Measurements from ENCODE around the gene COL28A1.

The COL28A1 gene

GRCh38 chr7:7570584-7570983, 34.9 kb upstream of the COL28A1 start:
- 0 out of 2 replicates have a peak, but pooled peaks cover 2% of the 10 kb centered on the region for H3K4me1 ChIP-seq (ENCODE audit: control insufficient read depth, insufficient read depth, low read length)
- no peaks in the 10 kb centered on the region for H3K9me3 ChIP-seq (ENCODE audit: control insufficient read depth, insufficient read depth, low read depth, low read length)
- no peak overlapping the region for H3K4me3 ChIP-seq (ENCODE audit: low read depth, low read length)
- TF ChIP-seq ZNF416 (tag by site-specific recombination; IDR thresholded peaks at IDR 0.05) (no peak), TRIM28 (IDR thresholded peaks at IDR 0.05; ENCODE audit: borderline replicate concordance, low read length) (no peak), ZNF623 (tag by site-specific recombination; IDR thresholded peaks at IDR 0.05) (no peak), HOXA7 (CRISPR knock-in tag; IDR thresholded peaks at IDR 0.05; ENCODE audit: borderline replicate concordance) (no peak), ZNF311 (tag by site-specific recombination; IDR thresholded peaks at IDR 0.05; ENCODE audit: borderline replicate concordance) (no peak), ZNF747 (tag by site-specific recombination; IDR thresholded peaks at IDR 0.05) (no peak), ZNF221 (tag by site-specific recombination; IDR thresholded peaks at IDR 0.05; ENCODE audit: borderline replicate concordance) (no peak), ZNF654 (tag by site-specific recombination; IDR thresholded peaks at IDR 0.05; ENCODE audit: low read depth) (no peak), PBX3 (CRISPR knock-in tag; IDR thresholded peaks at IDR 0.05) (no peak), ZNF518A (tag by site-specific recombination; conservative IDR thresholded peaks at IDR 0.05; ENCODE audit: low read depth) (no peak), SCRT1 (tag by site-specific recombination; IDR thresholded peaks at IDR 0.05; ENCODE audit: borderline replicate concordance) (no peak), YY1 (tag by site-specific recombination; IDR thresholded peaks at IDR 0.05) (no peak), REPIN1 (tag by site-specific recombination; IDR thresholded peaks at IDR 0.05; ENCODE audit: low read depth) (no peak), ZNF624 (tag by site-specific recombination; IDR thresholded peaks at IDR 0.05) (no peak), ZNF585B (tag by site-specific recombination; IDR thresholded peaks at IDR 0.05) (no peak), ZNF280D (tag by site-specific recombination; IDR thresholded peaks at IDR 0.05) (no peak), ZNF175 (tag by site-specific recombination; IDR thresholded peaks at IDR 0.05) (no peak), ZNF26 (tag by site-specific recombination; IDR thresholded peaks at IDR 0.05) (no peak)
- H3K36me3 ChIP-seq (ENCODE audit: control insufficient read depth in 2 of 2, insufficient read depth in 1 of 2, low read length in 2 of 2), result peaks cover 0 to 27% of the 10 kb centered on the region in 2 experiments; a peak in 1 of 3 replicates
- no peak overlapping the region for H3K27ac ChIP-seq (ENCODE audit: extremely low read depth, low read depth, low read length)
- CTCF ChIA-PET, result interaction anchor here (1.6 kb wide), 1 partner anchor 725 kb away, joined by 6 read pairs; no protein-coding TSS in a partner anchor
- POLR2A ChIA-PET, result no interaction called here
